H1 (cell line): ENCODE data around the gene CACNA2D1.

Source experiments
- MAFK ChIP-seq: IDR thresholded peaks from 2 replicates; pipeline ENCODE4 v1.6.1; 2012; ENCODE audit warnings: low read depth, mild to moderate bottlenecking, improper control_type of control experiment, low read length
- SRF ChIP-seq: IDR thresholded peaks from 2 replicates; pipeline ENCODE4 v1.6.1; 2011; ENCODE audit warnings: mild to moderate bottlenecking, low read depth, low read length, moderate library complexity

GRCh38 chr7:82015751-82016150 is 427.8 kb downstream of the CACNA2D1 start:
- TF ChIP-seq SRF = no peak
- TF ChIP-seq MAFK = no peak
